ENCODE data around the gene MSLN. TPM values are rescaled to one million over a fixed set of nuclear protein-coding genes. Genes with fewer than 3 reads are reported as not detected.

MSLN gene
- polyA plus RNA-seq, 4 donors, result 11.6 to 26.2 (median 20.2) TPM

DNA sequence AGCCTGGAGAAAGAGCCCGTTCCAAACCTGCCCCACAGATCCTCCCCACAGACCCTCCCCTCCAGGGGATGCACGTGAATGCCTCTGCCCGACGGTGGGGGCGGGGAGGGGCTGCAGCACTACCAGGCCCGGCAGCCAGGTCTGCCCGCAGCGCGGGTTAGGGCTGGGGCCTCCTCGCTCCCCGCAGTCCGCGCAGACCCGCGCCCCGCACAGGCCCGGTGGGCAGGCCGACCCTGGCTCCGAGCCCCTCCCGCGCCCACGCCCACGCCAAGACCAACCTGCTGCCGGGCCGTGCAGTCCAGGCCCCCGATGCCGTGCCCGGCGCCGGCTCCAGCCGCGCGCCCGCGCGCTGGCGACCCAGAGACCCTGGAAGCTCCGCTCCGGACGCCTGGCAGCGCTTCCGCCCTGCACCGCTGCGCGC is 27.5 kb downstream of the MSLN start, which contains the start of gene RPUSD1:
Gene RPUSD1 (minus strand): TSS at position 404 of the 421 bp plus-strand sequence. CDS start 644 bp downstream, outside the sequence.
- no peak for DNase-seq (ENCODE audit: low read depth in 4 of 4, low spot score in 2 of 4)

DNA sequence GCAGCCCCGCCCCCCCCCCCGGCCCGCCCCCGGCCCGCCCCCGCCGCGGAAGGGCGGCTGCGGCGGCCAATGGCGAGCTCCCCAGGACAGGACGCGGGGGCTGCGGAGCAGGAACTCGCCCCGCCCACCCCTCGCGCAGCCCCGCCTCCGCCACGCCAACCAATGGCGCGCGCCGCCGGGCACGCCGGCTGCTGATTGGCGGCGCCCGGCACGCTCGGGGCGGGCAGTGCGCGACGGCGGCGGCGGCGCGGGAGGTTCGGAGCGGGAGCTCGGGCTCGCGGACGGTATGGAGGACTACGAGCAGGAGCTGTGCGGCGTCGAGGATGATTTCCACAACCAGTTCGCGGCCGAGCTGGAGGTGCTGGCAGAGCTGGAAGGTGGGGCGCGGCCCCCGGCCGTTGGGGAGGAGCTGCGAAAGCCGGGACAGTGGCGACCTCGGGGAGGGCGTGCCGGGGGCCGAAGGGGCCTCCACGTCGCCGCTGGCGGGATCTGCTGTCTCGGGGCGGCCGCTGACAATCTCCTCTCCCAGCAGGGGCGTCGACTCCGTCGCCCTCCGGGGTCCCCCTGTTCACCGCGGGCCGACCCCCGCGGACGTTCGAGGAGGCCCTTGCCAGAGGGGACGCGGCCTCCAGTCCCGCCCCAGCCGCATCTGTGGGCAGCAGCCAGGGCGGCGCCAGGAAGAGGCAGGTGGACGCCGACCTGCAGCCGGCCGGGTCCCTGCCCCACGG is 28.0 kb downstream of the MSLN start, which contains the start of gene CHTF18:
Gene CHTF18 (plus strand): TSS at position 222 of the 728 bp plus-strand sequence. CDS start 65 bp downstream, at position 287.
- DNase-seq (ENCODE audit: low read depth in 4 of 4, low spot score in 2 of 4), result peak in 3 of 4 donors; percentile 80 to 82 (median 81)

DNA sequence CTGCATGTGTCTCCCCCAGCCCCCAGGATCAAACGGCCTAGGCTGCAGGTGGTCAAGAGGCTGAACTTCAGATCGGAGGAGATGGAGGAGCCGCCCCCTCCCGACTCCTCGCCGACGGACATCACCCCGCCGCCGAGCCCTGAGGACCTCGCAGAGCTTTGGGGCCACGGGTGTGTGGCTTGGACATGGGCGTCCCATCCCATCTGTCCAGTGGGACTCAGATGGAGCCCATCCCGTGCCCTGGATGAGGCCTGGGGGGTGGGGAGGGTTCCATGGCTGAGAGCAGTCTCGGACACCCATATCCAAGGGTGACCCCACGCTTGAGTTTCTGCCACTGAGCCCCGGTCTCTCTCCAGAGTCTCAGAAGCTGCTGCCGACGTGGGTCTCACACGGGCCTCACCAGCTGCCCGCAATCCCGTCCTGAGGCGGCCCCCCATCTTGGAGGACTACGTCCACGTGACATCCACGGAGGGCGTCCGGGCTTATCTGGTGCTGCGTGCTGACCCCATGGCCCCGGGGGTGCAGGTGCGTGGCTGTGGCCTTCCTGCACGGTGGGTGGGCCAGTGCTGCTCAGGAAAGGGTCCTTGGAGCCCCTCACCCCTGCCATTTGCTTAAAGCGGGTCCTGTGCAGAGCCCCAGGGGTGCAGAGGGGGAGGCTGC is 28.8 kb downstream of the MSLN start:
- DNase-seq (ENCODE audit: low read depth in 4 of 4, low spot score in 2 of 4), result no peak

DNA sequence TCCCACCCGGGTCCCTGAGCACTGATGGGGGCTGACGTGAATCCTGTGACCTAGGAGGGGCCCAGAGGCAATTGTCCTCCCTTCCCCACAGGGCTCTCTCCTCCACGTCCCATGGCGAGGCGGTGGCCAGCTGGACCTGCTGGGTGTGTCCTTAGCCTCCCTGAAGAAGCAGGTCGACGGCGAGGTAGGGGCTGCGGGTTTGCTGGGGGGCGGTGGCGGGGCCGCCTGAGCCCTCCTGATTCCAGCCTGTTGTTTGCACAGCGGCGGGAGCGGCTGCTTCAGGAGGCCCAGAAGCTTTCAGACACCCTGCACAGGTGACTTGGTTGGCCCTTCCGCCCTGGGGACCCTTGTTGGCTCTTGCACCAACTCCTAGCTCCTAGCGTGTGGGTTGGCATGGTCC is 29.6 kb downstream of the MSLN start:
- DNase-seq (ENCODE audit: low read depth in 4 of 4, low spot score in 2 of 4), result no peak

DNA sequence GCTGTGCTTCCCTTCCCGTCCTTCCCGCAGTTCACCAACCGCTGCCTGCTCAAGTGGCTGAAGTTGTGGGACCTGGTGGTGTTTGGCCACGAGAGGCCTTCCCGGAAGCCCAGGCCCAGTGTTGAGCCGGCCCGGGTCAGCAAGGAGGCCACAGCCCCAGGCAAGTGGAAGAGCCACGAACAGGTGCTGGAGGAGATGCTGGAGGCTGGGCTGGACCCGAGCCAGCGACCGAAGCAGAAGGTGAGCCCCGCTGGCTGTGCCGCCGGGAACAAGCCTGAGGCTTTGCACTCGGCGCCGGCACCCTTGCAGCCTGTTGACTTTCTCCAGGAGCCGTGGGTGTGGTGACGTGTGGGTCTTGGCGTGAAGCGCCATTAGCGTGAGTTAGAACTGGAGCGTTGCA is 30.6 kb downstream of the MSLN start:
- DNase-seq (ENCODE audit: low read depth in 4 of 4, low spot score in 2 of 4), result no peak

GRCh38 chr16:792221-792995 is 31.9 kb downstream of the MSLN start:
- no peak for DNase-seq (ENCODE audit: low read depth in 4 of 4, low spot score in 2 of 4)

DNA sequence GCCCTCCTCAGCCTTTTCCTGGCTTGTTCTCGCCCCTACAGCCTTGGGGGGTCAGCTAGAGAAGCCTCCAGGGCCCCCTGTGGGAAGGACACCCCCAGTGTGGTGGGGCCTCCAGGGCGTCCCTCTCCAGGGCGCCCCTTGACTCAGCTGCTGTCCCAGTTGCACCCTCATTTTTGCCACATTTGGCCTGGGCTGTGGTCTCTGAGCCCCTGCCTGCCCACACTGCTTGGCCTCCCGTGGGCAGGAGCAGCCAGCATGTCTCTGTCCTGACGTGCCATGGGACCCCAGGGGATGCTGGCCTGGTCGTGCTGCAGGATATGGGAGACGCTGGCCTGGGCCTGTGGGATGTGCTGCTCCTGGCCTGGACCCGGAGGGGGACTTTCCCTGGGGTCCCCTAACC is 32.9 kb downstream of the MSLN start:
- DNase-seq (ENCODE audit: low read depth in 4 of 4, low spot score in 2 of 4), result no peak

DNA sequence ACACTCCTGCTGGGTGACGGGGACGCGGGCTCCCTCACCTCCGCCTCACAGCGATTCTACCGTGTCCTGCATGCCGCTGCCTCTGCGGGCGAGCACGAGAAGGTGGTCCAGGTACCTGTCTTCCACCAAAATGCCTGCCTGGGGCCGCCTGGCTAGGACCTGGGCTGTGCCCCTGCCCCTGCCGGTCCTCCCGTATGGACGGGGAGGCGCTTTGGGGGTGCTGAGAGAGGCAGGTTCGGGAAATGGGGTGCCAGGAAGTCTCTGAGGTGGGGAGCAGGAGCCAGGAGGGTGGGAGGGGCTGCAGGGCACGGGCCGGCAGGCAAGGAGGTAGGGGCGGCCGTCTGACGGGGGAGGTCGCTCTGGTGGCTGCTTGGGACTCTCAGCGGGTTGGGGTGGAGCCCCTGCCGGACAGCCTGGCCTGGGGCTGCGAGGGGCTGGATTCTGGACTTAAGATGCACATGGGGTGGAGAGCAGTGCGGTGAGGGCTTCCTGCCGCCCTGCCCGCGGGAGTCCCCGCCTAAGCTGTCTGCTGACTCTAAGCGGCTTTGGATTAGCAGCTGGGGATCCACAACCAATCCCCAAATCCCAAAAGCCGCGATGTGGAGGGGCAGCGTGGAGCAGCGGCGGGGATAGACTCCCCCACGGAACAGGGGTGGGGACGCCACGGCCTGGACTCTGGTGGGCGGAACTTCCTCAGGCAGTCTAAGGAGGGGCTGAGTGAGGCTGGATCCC is 33.7 kb downstream of the MSLN start:
- no peak for DNase-seq (ENCODE audit: low read depth in 4 of 4, low spot score in 2 of 4)

DNA sequence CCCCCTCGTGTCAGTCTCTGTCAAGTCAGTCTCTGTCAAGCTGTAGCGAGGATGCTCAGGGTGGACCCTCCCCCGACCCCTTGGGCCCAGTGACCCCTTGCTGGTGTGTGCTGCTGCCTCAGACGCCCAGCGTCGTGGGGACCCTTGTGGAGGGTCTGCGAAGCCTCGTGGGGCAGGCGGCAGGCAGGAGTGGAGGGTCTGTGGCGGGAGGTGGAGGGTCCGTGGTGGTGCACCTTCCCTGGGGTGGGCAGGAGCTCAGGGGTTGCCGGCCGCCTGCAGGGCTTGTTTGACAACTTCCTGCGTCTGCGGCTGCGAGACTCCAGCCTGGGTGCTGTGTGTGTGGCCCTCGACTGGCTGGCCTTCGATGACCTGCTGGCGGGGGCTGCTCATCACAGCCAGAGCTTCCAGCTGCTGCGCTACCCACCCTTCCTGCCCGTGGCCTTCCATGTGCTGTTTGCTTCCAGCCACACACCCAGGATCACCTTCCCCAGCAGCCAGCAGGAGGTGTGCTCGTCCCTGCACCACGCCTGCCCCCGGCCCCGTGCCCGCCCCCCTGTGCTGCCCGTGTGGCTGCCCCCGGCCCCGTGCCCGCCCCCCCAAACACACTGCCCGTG is 34.4 kb downstream of the MSLN start:
- DNase-seq (ENCODE audit: low read depth in 4 of 4, low spot score in 2 of 4), result no peak

GRCh38 chr16:795580-796229 is 35.2 kb downstream of the MSLN start:
- DNase-seq (ENCODE audit: low read depth in 4 of 4, low spot score in 2 of 4), result no peak

DNA sequence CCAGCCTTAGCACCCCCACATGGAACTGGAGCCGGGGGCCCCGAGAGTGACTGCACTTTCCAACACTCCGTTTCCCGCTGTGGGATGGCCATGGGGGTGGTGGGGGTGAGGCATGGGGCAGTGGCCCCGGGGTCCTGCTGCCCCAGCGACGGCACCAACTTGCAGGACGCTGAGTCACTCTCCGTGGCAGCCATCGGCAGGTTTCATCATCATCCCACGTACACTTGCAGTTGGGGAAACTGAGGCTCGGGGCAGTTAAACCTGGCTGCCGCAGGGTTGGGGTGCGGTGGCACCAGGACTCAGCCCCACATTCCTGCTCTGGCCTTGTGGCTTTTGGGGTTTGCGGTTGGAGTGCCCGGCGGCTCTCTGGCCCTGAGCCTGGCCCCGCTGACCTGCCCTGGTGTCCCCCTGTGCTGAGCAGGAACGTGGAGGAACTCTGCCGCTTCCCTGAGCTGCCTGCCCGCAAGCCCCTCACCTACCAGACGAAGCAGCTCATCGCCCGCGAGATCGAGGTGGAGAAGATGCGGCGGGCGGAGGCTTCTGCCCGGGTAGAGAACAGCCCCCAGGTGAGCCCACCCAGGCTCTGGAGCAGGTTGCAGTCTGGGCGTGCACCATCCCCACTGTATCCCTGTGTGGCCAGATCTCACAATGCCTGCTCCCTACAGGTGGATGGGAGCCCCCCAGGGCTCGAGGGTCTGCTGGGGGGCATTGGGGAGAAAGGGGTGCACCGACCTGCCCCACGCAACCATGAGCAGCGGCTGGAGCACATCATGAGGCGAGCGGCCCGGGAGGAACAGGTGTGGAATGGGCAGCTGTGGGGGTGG is 36.0 kb downstream of the MSLN start:
- DNase-seq (ENCODE audit: low read depth in 4 of 4, low spot score in 2 of 4), result no peak

- DNase-seq (ENCODE audit: low read depth in 4 of 4, low spot score in 2 of 4), result no peak
Measured at GRCh38 chr16:797120-797420, 36.5 kb downstream of the MSLN start.

DNA sequence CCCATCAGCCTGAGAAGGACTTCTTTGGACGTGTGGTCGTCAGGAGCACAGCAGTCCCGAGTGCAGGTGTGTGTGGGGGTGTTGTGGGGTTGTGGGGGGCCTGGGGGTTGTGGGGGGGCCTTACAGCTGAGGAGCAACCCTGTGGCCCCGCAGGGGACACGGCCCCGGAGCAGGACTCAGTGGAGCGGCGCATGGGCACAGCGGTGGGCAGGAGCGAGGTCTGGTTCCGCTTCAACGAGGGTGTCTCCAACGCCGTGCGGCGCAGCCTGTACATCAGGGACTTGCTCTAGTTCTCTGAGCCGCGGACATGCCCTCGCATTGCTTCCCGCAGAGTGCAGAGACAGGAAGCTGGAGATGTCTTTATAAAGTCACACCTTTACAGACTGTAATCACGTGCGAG is 37.2 kb downstream of the MSLN start:
- DNase-seq (ENCODE audit: low read depth in 4 of 4, low spot score in 2 of 4), result no peak

DNA sequence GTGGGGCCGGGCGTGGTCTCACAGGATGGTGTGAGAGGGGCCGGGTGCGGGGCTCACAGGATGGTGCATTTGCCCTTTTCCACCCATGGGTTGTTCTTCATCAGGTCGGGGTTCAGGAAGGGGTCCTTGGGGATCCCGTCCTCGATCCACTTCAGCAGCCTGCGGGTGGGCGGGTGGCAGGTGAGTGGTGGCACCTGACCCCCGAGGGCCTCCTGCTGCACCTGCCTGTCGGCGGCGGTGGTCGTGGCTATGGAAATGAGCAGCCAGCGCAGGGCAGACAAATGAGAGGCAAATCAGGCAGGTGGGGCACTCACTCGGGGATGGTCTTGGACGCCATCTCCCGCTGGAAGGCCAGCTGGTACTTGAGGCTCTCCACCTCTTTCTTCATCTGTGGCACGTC is 38.1 kb downstream of the MSLN start:
- DNase-seq (ENCODE audit: low read depth in 4 of 4, low spot score in 2 of 4), result no peak

DNA sequence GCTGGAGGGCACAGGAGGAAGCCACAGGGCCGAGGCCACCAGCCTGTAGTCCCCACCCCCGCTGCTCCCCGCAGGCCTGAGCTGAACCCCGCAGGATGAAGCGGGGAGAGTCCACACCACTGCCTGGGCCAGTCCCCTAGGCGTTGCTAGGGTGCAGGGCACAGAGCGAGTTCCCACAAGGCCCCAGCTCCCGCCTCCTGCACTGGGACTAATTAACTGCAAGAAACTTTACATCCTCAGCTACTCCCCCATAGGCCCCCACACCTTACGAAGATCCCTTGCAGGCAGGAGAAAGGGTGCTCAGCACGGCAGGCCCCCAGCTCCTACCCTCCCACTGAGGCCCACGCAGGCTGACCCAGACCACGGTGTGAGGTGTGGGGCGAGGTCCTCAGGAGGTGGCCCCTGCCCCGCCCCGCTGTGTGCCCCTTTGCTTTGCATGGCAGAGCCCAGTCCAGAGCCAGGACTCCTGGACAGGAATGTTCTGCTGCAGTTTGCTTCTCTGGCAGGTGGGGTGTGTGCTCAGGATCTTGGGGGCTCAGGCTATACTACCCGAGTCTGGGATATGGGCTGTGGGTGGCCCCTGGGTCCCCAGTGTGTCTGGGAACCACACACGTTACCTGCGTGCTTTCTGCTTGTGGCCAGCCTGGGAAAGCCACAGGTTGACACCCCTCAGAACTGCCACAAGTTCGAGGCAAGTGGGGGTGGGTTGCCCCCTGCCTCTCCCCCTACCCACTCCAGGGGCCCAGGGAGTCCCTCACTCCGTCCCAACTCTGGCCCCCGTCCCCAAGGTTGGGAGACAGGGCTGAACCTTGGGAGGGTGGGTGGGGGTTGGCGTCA is 38.8 kb downstream of the MSLN start:
- no peak for DNase-seq (ENCODE audit: low read depth in 4 of 4, low spot score in 2 of 4)

DNA sequence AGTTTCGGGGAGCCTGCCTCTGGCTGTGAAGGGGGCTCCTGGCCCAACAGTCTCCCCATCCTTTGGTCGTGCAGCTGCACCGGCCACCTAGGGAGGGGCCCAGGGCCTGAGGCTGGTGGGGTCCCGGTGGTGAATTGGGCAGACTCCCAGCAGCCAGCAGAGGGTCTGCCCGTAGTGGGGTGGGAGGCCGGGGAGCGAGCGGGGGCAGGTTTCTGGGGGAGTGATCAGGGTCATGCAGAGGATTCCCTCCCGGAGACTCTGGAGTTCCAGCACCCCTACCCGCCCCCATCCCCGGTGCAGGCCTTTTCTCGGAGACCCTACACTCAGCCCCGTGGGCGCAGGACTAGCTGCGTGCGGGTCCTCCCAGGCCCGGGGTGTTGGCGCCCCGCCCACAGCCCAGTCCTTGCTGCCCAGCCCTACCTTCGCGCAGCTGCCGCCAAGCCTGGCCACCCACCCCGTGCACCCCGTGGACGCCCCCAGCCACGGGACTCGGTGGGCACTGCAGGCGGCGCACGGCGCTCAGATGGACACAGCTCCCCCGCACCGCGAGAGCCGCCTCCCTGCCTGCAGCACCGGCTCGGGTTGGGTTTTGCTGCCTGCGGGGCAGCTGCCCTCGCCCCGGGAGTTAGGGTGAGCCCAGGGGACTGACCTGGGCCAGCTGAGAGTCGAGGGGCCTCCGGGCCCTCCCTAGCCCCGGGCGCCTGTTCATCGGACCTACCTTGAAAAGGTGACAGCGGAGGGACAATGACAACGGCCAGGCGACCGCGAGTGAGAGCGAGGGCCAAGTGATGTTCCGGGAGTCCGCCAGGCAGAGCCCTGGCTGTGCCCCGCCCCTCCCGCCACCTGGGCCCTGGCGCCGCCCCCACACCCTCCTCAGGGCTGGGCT is 39.7 kb downstream of the MSLN start, which contains the start of gene GNG13:
Gene GNG13 (minus strand): TSS at position 787 of the 886 bp plus-strand sequence. CDS start 1,657 bp downstream, outside the sequence.
- DNase-seq (ENCODE audit: low read depth in 4 of 4, low spot score in 2 of 4), result no peak
